HG03565 (cell line): Measurements from ENCODE around the gene GRAMD4.

Experiments
- ATAC-seq: cut with Tn5 transposase; IDR thresholded peaks from one replicate; pipeline ENCODE4 v1.9.1; 2021; ENCODE audit warnings: mild to moderate bottlenecking, moderate library complexity; ENCODE audit not compliant: unreplicated experiment

GRAMD4 gene

DNA sequence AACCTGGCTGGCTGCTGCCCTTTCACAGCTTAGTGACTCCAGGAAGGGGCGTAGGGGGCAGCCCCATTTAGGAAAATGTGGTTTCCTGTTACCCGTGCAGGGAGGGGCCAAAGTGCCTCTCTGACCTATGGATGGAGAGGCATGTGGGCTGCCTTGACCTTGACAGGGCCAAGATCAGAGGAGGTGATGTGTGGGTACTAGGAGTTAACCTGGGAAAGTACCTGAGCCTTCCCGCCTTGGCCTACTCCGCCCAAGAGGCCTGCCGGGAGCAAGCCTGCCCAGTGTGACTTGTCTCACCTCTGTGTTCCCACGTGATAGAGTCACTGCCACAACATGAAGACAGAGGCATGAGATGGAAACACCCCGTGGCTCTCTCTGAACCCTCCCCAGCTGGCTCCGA is 33.4 kb downstream of the GRAMD4 start:
- ATAC-seq = no peak

GRCh38 chr22:46654426-46654825 is 34.2 kb downstream of the GRAMD4 start:
- no peak for ATAC-seq

- no peak for ATAC-seq
Measured at GRCh38 chr22:46654927-46655595, 34.9 kb downstream of the GRAMD4 start.

DNA sequence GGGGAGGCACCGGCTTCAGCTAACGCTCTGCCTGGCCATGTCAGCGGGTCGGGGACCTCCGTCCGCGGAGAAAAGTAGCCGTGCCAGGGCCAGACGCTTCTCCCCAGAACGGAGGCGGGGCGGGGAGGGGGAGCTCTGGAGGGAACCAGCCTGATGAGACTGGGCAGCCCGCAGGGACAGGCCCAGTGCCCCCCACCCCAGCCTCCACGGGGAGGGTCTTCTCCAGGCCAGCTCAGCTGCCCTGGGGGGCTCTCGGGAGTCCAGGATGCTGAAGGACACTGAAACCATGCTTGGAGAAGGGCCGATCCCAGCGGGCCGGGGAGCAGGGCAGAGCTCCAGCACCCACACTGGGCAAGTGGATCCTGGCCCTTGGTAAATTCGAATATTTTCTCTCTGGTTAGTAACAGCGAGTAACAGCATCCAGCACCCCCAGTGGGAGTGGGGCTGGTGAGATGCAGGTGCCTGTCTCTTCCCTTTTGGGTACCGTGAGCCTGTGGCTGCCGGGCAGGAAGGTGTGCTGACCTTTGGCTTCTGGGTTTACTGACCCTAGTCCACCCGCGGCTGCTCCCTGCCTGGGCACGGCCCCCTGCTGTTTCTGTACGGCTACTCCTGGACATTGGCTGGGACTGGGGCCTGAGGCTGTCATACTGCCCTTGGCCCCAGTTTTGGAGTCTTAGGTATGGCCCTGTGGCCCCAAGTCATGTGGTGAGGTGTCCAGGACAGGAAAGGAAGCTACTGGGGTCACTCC is 35.8 kb downstream of the GRAMD4 start:
- no peak for ATAC-seq

DNA sequence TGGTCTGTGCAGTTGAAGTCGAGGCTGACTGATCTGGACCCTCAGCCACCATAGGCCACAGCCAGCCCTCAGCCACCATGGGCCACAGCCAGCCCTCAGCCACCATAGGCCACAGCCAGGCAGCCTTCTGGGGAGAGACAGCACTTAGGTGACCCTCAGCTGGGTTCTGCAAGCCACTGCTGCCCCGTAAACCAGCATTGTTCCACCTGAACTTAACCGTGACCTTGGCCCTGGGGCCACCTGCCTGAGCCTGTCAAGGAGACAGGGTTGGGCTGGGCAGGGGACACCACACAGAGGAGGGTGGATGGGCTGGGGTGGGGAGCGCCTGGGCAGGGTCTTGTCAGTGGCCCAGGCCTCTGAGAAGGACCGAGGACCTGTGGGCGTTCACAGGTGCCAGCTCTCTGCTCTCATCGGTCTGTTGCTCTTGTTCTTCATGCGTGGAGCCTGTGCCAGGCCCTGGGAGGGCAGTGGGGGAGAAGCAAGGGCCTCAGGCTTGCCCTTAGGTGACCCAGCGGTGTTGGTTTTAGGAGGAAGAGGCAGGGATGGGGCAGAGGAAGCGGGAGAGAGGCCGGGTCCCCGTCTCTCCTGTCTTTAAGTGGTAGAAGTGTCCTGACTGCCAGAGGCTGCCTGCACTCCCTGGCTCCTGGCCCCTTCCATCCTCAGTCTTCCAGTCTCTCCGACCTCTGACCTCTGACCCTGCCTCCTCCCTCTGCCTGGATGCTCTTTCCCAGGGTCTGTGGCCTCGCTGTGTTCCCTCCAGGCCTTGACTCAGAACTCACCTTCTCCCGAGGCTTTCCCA is 36.9 kb downstream of the GRAMD4 start:
- no peak for ATAC-seq

DNA sequence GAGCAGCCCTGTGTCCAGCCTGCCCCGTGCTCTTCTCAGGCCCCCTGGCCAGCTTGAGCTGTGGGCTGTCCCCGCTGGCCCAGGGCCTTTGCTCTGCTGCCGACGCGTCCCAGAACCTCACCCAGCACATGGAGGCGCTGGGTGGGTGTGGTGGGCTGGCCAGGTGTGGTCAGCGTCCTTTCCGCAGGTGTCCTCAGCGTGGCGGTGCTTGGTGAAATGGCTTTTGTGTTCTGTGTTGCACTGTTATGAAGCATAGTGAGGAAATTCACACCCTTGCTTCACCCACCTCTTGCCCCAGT is 37.4 kb downstream of the GRAMD4 start:
- ATAC-seq = no peak

GRCh38 chr22:46657996-46658947 is 38.1 kb downstream of the GRAMD4 start:
- no peak for ATAC-seq

DNA sequence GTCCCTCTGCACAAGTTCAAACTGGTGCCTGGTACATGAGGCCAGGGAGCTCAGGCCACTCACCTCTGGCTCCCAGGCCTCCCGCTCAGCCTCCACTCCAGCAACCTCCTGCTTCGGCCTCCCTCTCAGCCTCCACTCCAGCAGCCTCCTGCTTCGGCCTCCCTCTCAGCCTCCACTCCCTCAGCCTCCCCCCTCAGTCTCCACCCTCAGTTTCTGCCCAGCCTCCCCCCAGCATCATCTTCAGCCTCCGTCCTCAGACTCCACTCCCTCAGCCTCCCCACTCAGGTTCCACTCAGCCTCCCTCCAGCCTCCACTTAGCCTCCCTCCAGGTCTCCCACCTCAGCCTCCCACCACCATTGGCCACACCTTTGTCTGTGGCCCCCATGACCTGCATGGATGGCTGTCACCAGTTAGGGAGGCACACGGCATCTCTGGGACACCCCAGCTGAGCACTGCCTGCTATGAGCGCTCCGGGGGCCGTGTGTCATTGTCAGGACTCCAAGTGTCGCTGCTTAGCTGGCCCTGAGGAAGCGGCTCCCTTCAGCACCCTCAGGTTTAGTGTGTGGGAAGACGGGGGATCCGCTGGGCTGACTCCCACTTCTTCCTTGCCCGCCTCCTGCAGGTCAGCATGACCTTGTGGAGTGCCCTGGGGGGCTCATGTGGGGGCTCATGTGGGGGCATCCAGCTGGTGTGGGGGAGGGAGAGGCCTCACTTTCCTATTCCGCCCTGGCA is 39.0 kb downstream of the GRAMD4 start:
- no peak for ATAC-seq

DNA sequence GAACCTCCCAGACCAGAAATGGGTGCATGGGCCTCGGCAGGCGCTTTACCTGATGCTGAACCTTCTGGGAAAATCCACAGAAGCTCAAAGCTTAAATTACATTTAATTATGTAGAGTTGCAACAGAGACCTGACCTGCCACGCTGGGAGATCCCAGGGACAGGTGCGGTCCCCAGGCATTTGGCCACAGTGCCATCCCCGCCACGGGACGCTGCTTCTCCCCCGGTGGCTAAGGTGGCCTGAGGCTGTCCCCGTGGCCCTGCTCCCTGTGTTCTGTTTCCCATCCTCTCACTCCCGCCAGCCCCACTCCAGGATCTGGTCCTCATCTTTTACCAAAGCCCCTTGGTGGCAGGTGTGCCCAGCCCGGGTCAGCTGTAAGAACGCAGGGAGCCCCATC is 39.6 kb downstream of the GRAMD4 start:
- ATAC-seq = no peak

- ATAC-seq = no peak
Measured at GRCh38 chr22:46660604-46661201, 40.5 kb downstream of the GRAMD4 start.

- no peak for ATAC-seq
Measured at GRCh38 chr22:46661221-46661851, 41.1 kb downstream of the GRAMD4 start.

DNA sequence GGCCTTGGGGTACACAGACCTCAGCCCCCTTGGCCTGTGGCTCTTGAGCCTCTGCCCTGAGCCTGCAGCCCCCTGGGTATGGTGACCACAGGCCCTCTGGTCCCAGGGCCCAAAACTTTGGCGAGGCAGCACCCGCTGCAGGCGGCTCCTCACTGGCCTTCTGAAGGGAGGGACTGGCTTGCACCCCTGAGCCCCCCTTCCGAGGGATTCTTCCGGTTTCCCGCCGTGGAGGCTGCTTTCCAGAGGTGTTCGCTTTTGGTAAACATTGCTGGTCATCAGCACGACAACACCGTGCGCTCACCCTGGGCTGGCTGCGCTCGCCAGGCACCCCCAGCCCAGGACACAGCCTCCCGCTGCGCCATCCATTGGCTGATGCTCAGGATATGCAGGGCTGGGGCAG is 42.0 kb downstream of the GRAMD4 start:
- ATAC-seq = no peak

- ATAC-seq = no peak
Measured at GRCh38 chr22:46663001-46663400, 42.8 kb downstream of the GRAMD4 start.

- no peak for ATAC-seq
Measured at GRCh38 chr22:46663436-46664100, 43.4 kb downstream of the GRAMD4 start.

DNA sequence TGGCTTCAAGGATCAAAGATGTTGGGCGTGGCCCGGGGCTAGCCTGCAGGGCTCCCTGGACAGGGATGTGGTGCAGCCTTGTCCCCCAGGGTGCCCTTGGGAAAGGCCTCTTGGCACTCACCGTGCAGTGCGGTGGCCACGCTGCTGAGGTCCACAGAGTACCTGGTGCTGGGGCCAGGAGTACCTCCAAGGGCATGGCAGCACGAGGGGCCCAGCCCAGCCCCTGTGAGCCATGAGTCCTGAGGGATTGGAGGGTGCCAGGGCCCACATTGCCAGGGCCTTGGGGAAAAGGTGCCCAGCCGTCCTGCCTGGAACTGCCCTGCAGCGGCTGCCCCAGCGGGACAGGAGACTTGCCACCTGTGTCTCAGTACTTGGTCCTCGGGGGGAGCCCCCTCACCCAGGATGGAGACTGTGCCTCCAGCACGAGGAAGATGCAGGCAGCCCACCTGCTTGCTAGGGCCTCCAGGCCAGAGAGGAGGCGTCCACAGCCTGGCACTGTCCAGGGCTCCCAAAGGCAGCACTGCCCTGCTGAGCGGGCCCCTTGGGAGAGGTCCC is 44.2 kb downstream of the GRAMD4 start:
- ATAC-seq = no peak

DNA sequence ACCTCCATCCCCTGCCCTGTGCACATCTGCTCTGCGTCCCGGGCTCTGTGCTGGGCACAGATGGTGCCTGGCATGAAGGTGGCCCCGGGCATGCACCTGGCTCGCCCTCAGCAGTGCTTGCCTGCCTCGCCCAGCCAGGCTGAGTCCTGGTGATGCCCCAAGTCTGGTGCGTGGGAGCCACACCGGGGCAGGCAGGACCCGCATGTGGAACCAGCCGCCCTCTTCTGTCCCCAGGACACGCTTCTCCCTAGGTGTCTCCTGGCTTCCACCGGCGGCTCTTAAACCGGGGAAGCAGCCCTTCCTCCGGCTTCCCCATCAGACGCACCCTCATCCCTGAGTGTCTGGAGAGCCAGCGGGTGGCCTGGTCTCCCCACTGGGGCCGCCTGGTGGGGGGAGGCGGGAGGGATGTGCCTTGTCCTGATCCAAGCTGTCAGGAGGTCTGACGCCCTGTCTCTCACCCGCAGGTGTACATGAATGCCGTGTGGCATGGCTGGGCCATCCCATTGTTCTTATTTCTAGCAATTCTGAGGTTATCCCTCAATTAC is 45.0 kb downstream of the GRAMD4 start:
- no peak for ATAC-seq

GRCh38 chr22:46665751-46666280 is 45.6 kb downstream of the GRAMD4 start:
- no peak for ATAC-seq
